A673 (cell line): ENCODE data around the gene ARHGAP5.

Source experiments
- CTCF ChIP-seq: fragments of 300-800, 200-600 bp; sonication (generic); conservative IDR thresholded peaks from 2 replicates; pipeline ENCODE4 v1.5.1; 2017; ENCODE audit warnings: low read depth, mild to moderate bottlenecking, antibody characterized with exemption, low read length, moderate library complexity, mixed read lengths
- EZH2 ChIP-seq: fragments of 200-600 bp; sonication (generic); IDR thresholded peaks from 2 replicates; pipeline ENCODE4 v1.6.1; 2017; ENCODE audit warnings: borderline replicate concordance, low read depth, mild to moderate bottlenecking, mixed read lengths, antibody characterized with exemption, low read length; ENCODE audit not compliant: poor library complexity, severe bottlenecking

GRCh38 chr14:32201816-32202490 is 124.8 kb downstream of the ARHGAP5 start, which contains the start of gene RNU6-7:
- TF ChIP-seq CTCF: no peak
- TF ChIP-seq EZH2: no peak
